DOHH2 (cell line): ENCODE measurements around the gene CDK5RAP2.

Source experiments
- H3F3A ChIP-seq: fragments of 200-600 bp; sonication (generic), shearing (Covaris generic); 2 replicates; pipeline ENCODE4 v1.6.0; 2016; ENCODE audit warnings: antibody characterized with exemption, mild to moderate bottlenecking; ENCODE audit not compliant: control insufficient read depth, insufficient read depth
- H3K27ac ChIP-seq: fragments of 200-600 bp; sonication (generic); 2 replicates; pipeline ENCODE4 v1.5.1; 2014; ENCODE audit warnings: low read depth, mild to moderate bottlenecking, low read length, moderate library complexity
- H3K27me3 ChIP-seq: fragments of 200-600 bp; sonication (generic); 2 replicates; pipeline ENCODE4 v1.6.1; 2014; ENCODE audit warnings: mild to moderate bottlenecking, low read length, mixed read lengths; ENCODE audit not compliant: control insufficient read depth
- H3K36me3 ChIP-seq: fragments of 200-600 bp; sonication (generic); 2 replicates; pipeline ENCODE4 v1.6.1; 2014; ENCODE audit warnings: mild to moderate bottlenecking, low read length, moderate library complexity, mixed read lengths; ENCODE audit not compliant: control insufficient read depth
- H3K4me1 ChIP-seq: fragments of 200-600 bp; sonication (generic); 2 replicates; pipeline ENCODE4 v1.6.1; 2014; ENCODE audit warnings: mild to moderate bottlenecking, low read length, mixed read lengths; ENCODE audit not compliant: control insufficient read depth
- H3K4me2 ChIP-seq: fragments of 200-600 bp; sonication (generic); 2 replicates; pipeline ENCODE4 v1.6.0; 2014; ENCODE audit warnings: mild to moderate bottlenecking, low read length, moderate library complexity
- H3K4me3 ChIP-seq: fragments of 200-600 bp; sonication (generic); 2 replicates; pipeline ENCODE4 v1.5.1; 2014; ENCODE audit warnings: mild to moderate bottlenecking, low read length, mixed read lengths
- H3K79me2 ChIP-seq: fragments of 200-600 bp; sonication (generic); 2 replicates; pipeline ENCODE4 v1.6.1; 2014; ENCODE audit warnings: mild to moderate bottlenecking, low read length, mixed read lengths; ENCODE audit not compliant: control insufficient read depth
- H3K9me2 ChIP-seq: fragments of 200-600 bp; sonication (generic); replicated peaks from 2 replicates; pipeline ENCODE4 v1.6.1; 2014; ENCODE audit warnings: mild to moderate bottlenecking, low read length, mixed read lengths; ENCODE audit not compliant: control insufficient read depth
- H3K9me3 ChIP-seq: fragments of 200-600 bp; sonication (generic); 2 replicates; pipeline ENCODE4 v1.6.1; 2014; ENCODE audit warnings: antibody characterized with exemption, low read length, mixed read lengths; ENCODE audit not compliant: control insufficient read depth, insufficient read depth
- H4K20me1 ChIP-seq: fragments of 200-600 bp; sonication (generic); 2 replicates; pipeline ENCODE4 v1.6.0; 2014; ENCODE audit warnings: low read depth, mild to moderate bottlenecking, antibody characterized with exemption, low read length, moderate library complexity; ENCODE audit not compliant: control insufficient read depth, insufficient read depth
- CTCF ChIP-seq: fragments of 200-600 bp; sonication (generic); IDR thresholded peaks from one replicate; pipeline ENCODE4 v1.5.1; 2014; ENCODE audit warnings: antibody characterized with exemption, mild to moderate bottlenecking, low read depth, low read length; ENCODE audit not compliant: poor library complexity, severe bottlenecking
- EZH2phosphoT487 ChIP-seq: fragments of 200-600 bp; sonication (generic); IDR thresholded peaks from 2 replicates; pipeline ENCODE4 v1.6.1; 2017; ENCODE audit warnings: borderline replicate concordance, mild to moderate bottlenecking, antibody characterized with exemption, low read length, moderate library complexity, mixed read lengths

CDK5RAP2 gene

GRCh38 chr9:120545701-120546550 is 34.0 kb downstream of the CDK5RAP2 start:
- no peaks in the 10 kb centered on the region for H3K4me1 ChIP-seq
- TF ChIP-seq CTCF (no peak), EZH2phosphoT487 (no peak)
- no peaks in the 10 kb centered on the region for H3K27me3 ChIP-seq
- no peak overlapping the region for H3K4me3 ChIP-seq
- H3F3A ChIP-seq: no peaks in the 10 kb centered on the region
- H3K27ac ChIP-seq: no peak overlapping the region
- H3K79me2 ChIP-seq: no peaks in the 10 kb centered on the region
- H3K4me2 ChIP-seq: no peak overlapping the region
- H4K20me1 ChIP-seq: no peaks in the 10 kb centered on the region
- no peaks in the 10 kb centered on the region for H3K9me2 ChIP-seq
- no peaks in the 10 kb centered on the region for H3K9me3 ChIP-seq
- peaks cover 79% of the 10 kb centered on the region for H3K36me3 ChIP-seq

GRCh38 chr9:120544441-120544840 is 35.5 kb downstream of the CDK5RAP2 start:
- H3K4me2 ChIP-seq: no peak overlapping the region
- H3K27ac ChIP-seq: no peak overlapping the region
- no peak for TF ChIP-seq CTCF
- H4K20me1 ChIP-seq: no peaks in the 10 kb centered on the region
- H3K9me3 ChIP-seq: no peaks in the 10 kb centered on the region
- no peaks in the 10 kb centered on the region for H3K27me3 ChIP-seq
- no peak overlapping the region for H3K4me3 ChIP-seq
- peaks cover 75% of the 10 kb centered on the region for H3K36me3 ChIP-seq
- no peaks in the 10 kb centered on the region for H3K79me2 ChIP-seq
- no peaks in the 10 kb centered on the region for H3F3A ChIP-seq
- H3K9me2 ChIP-seq: no peaks in the 10 kb centered on the region
- H3K4me1 ChIP-seq: no peaks in the 10 kb centered on the region

- H4K20me1 ChIP-seq: no peaks in the 10 kb centered on the region
- no peaks in the 10 kb centered on the region for H3K27me3 ChIP-seq
- no peaks in the 10 kb centered on the region for H3K4me1 ChIP-seq
- no peak overlapping the region for H3K4me3 ChIP-seq
- H3K4me2 ChIP-seq: no peak overlapping the region
- peaks cover 73% of the 10 kb centered on the region for H3K36me3 ChIP-seq
- H3F3A ChIP-seq: no peaks in the 10 kb centered on the region; the same call in 1 of the 2 replicates
- H3K9me2 ChIP-seq: no peaks in the 10 kb centered on the region
- no peak overlapping the region for H3K27ac ChIP-seq
- H3K9me3 ChIP-seq: no peaks in the 10 kb centered on the region
- TF ChIP-seq CTCF (no peak), EZH2phosphoT487 (no peak)
- no peaks in the 10 kb centered on the region for H3K79me2 ChIP-seq
Observed at GRCh38 chr9:120542701-120543490, 37.1 kb downstream of the CDK5RAP2 start.
